GM19467 (cell line): ENCODE results near the gene SPANXN1.
"Not testable (repeated sequence)": the region's sequence is repeated elsewhere in the genome, so short reads cannot be mapped to it uniquely, and the experiment has no call there.

Source experiments
- ATAC-seq: cut with Tn5 transposase; IDR thresholded peaks from one replicate; pipeline ENCODE4 v1.9.1; 2021; ENCODE audit warnings: mild to moderate bottlenecking, moderate library complexity; ENCODE audit not compliant: unreplicated experiment

Gene SPANXN1, protein sequence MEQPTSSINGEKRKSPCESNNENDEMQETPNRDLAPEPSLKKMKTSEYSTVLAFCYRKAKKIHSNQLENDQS

DNA sequence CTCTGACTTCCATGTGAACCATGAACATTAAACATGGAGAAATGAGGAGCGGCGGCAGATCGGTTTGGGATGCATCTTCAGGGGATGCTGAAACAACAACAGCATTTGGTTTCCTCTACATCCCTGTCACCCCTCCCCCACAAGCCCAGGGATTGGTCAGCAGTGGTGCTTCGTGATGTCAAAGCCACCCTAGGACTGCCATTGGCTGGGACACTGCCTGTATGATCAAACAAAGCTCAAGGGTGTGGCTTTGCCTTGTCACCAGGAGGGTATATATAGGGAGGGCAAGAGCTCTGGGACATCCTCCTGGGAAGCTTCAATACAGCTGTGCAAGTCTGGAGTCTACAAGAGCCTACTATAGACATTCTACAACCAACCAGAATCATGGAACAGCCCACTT, at the start of gene SPANXN1:
SPANXN1 (plus strand) TSS at position 301 of the 400 bp plus-strand sequence; CDS start at position 385, 84 bp downstream.
- not testable (repeated sequence) for ATAC-seq

DNA sequence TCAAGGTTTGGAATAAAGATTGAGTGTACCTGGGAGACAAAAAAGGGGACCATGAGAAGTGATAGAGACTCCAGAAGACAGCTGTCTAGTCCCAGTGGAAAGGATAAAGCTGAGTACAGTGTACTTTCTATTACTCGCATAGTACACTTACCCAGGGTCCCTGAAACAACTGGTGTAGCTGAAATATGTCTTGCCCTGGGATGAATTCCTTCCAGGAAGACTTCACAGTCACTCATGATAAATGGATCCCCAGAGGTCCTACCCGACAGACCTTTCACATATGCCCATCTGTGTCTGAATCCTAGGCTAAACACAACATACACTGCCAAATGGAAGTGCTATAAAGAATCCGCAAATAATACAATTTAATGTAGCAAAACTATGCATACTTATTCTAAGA, 48.2 kb upstream of the SPANXN1 start:
- no peak for ATAC-seq

DNA sequence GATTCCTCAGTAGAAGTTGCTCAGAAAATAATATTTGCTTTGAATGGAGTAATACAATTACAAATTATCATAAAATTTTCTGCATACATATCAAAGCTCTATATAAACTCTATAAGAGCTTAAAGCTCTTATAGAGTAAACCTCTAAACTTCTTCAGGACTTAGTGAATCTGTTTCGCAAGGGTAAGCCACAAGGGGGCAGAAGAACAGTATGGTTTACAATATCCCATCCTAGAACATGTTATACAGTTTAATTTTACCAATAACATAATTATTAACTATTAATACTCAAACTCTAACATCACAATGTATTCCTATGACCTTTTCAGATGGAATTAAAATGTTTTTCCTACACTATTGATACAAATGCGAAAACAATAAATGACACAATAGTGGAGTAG, 33.8 kb upstream of the SPANXN1 start:
- ATAC-seq: no peak

DNA sequence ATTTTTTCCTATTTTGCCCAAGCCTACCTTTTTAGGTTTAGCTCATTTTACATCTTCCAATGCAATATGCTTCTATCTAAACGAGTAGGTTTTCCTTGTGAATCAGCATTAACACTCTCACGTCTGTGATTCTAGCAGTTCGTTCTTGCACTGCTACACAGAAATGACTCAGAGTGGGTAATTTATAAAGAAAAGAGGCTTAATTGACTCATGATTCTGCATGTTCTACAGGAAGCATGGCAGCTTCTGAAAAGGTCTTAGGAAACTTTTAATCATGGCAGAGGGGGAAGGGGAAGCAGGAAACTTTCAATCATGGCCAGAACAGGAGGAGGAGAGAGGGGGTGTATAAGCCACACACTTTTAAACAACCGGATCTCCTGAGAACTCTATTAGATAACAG, 44.9 kb downstream of the SPANXN1 start:
- ATAC-seq: no peak
